ENCODE results near the gene PKD2L1. TPM values are rescaled to one million over a fixed set of nuclear protein-coding genes. Genes with fewer than 3 reads are reported as not detected.

PKD2L1 gene
- total RNA-seq, 1 donor, result not detected

DNA sequence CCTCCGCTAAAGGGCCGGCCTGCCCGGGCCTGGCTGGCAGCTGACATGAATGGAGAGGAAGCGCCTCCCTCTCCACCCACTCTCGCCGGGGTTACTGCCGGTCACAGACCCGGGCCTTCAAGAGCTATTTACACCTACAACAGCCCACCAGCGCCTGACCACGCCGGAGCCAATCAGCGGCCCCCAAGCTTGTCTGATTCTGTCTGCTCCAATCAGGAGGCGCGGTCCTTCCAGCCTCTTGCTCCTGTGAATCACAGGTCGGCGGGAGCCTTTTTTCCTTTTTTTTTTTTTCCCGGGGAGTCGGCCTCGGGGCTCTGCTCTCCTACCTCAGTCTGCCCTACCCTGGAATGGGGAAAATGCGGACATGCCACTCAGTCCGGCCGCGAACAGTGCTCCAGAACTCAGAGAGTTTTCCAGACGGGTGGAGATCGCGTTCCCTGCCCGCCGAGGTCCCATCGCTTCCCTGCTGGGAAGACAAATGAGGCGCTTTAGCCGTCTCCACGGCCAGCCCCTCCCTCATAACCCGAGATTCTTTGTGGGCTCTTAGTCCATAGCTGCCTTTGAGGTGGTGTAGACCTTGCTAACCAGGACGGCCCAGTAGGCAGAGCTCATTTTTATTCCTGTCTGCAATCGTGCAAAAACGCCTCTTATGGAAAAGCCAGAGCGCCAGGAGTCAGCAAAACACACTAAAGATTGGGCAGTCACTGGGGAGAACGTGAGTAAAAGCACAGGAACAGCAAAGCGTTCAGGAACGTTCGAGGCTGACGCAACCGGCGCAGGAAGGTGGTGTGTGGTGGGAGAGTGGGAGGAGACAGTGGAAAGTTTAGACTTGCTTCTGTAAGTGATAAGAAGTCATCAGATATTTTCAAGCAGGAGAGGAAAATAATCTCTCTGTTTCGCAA, 43.5 kb upstream of the PKD2L1 start:
- peak overlapping the region; percentile 91 for H3K4me2 ChIP-seq (ENCODE audit: insufficient read depth, low read length)
- H3K4me1 ChIP-seq (ENCODE audit: insufficient read depth, low read length), result peaks cover 35% of the 10 kb centered on the region
- DNase-seq (ENCODE audit: insufficient read length, low spot score, missing footprints), result peak; percentile 96
- no peaks in the 10 kb centered on the region for H3K36me3 ChIP-seq (ENCODE audit: insufficient read depth, low read length)
- no peak for TF ChIP-seq CTCF (IDR thresholded peaks at IDR 0.05; ENCODE audit: extremely low read depth, low read depth, low read length)
- no peaks in the 10 kb centered on the region for H3K9me3 ChIP-seq (ENCODE audit: low read depth, low read length)
- H3K4me3 ChIP-seq (ENCODE audit: insufficient read depth, low read length), result peak overlapping the region; percentile 73
- no peaks in the 10 kb centered on the region for H3K27me3 ChIP-seq (ENCODE audit: insufficient read depth, low read length)
- no peaks in the 10 kb centered on the region for H4K20me1 ChIP-seq (ENCODE audit: insufficient read depth, low read length)
- H3K79me2 ChIP-seq (ENCODE audit: insufficient read depth, low read length), result no peaks in the 10 kb centered on the region
- H3K27ac ChIP-seq (ENCODE audit: low read depth, low read length), result peak overlapping the region; percentile 97
- peak overlapping the region; percentile 92 for H2AFZ ChIP-seq (ENCODE audit: low read length)

DNA sequence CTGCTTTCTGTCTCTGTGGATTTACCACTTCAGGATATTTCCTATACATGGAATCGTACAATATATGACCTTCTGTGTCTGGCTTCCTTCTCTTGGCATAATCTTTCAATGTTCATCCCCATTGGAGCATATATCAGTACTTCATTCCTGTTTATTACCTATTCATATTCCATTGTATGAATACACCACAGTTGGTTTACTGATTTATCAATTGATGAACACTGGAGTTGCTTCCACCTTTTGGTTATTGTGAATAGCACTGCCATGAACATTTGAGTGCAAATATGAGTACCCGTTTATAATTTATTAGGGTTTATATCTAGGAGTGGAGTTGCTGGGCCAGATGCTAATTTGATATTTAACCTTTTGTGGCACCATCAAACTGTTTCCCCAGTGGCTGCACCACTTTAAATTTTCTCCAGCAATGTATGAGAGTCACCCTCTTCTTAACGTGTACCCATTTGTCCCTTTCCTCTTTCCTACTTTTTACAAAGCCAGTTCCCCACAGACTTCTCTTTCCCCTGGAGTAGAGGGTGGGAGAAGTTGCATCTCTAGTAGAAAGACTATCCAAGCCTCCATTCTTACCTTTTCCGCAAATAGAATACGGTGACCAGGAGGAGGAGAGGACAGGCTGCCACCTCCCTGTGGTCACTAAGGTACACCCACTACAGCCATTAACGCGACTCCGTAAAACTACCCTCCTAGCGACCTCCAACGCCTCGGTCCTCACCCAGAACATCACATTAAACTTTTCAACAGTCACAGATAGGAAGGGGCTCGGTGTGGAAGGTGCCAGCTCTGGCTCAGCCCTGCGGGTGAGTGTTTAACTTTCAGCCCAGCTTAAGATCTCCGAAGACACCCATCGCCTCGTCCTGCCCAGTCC, 42.6 kb upstream of the PKD2L1 start:
- Histone ChIP-seq H3K4me1 (ENCODE audit: insufficient read depth, low read length) (peaks cover 35% of the 10 kb centered on the region), H3K79me2 (ENCODE audit: insufficient read depth, low read length) (no peaks in the 10 kb centered on the region), H3K4me3 (ENCODE audit: insufficient read depth, low read length) (peak overlapping the region; percentile 73), H4K20me1 (ENCODE audit: insufficient read depth, low read length) (no peaks in the 10 kb centered on the region), H3K27ac (ENCODE audit: low read depth, low read length) (peak overlapping the region; percentile 97), H3K9me3 (ENCODE audit: low read depth, low read length) (no peaks in the 10 kb centered on the region), H3K27me3 (ENCODE audit: insufficient read depth, low read length) (no peaks in the 10 kb centered on the region), H2AFZ (ENCODE audit: low read length) (peak overlapping the region; percentile 92), H3K4me2 (ENCODE audit: insufficient read depth, low read length) (peak overlapping the region; percentile 91), H3K36me3 (ENCODE audit: insufficient read depth, low read length) (no peaks in the 10 kb centered on the region)
- no peak for DNase-seq (ENCODE audit: insufficient read length, low spot score, missing footprints)
- TF ChIP-seq CTCF (IDR thresholded peaks at IDR 0.05; ENCODE audit: extremely low read depth, low read depth, low read length), result no peak

- H3K4me2 ChIP-seq (ENCODE audit: insufficient read depth, low read length), result peak overlapping the region; percentile 63
- H3K4me3 ChIP-seq (ENCODE audit: insufficient read depth, low read length), result peak overlapping the region; percentile 47
- no peaks in the 10 kb centered on the region for H3K79me2 ChIP-seq (ENCODE audit: insufficient read depth, low read length)
- H3K4me1 ChIP-seq (ENCODE audit: insufficient read depth, low read length), result peaks cover 35% of the 10 kb centered on the region
- TF ChIP-seq CTCF (IDR thresholded peaks at IDR 0.05; ENCODE audit: extremely low read depth, low read depth, low read length), result no peak
- H2AFZ ChIP-seq (ENCODE audit: low read length), result peak overlapping the region; percentile 72
- peak overlapping the region; percentile 61 for H3K27ac ChIP-seq (ENCODE audit: low read depth, low read length)
- DNase-seq (ENCODE audit: insufficient read length, low spot score, missing footprints), result peak; percentile 83
- no peaks in the 10 kb centered on the region for H3K36me3 ChIP-seq (ENCODE audit: insufficient read depth, low read length)
- H3K9me3 ChIP-seq (ENCODE audit: low read depth, low read length), result no peaks in the 10 kb centered on the region
- H3K27me3 ChIP-seq (ENCODE audit: insufficient read depth, low read length), result no peaks in the 10 kb centered on the region
- no peaks in the 10 kb centered on the region for H4K20me1 ChIP-seq (ENCODE audit: insufficient read depth, low read length)
Measured at GRCh38 chr10:100371482-100372027, 41.5 kb upstream of the PKD2L1 start.

Data from osteoblast (primary cell).